Prostate gland (tissue), 2 donors: Measurements from ENCODE around the gene EGLN2.

Experiments used
- CTCF ChIP-seq, 4 experiments: fragments of 200-600 bp in 2 of 4; fragments of 450-650 bp in 2 of 4; sonication (generic) in 2 of 4; IDR thresholded peaks; 1 replicate in 3 of 4; 2 replicates in 1 of 4; pipeline ENCODE4 v1.5.1; 2016 to 2019; ENCODE audit warnings: antibody characterized with exemption in 4 of 4, mild to moderate bottlenecking in 2 of 4, moderate library complexity in 2 of 4
- POLR2A ChIP-seq: fragments of 450-650 bp; IDR thresholded peaks from one replicate; pipeline ENCODE4 v1.6.1; 2016; ENCODE audit warnings: antibody characterized with exemption, mild to moderate bottlenecking

- TF ChIP-seq POLR2A = no peak
- no peak for TF ChIP-seq CTCF (IDR thresholded peaks at IDR 0.05)
Measured at GRCh38 chr19:40755791-40756190, 43.2 kb upstream of the EGLN2 start.
